HepG2 (cell line): ENCODE data around the gene MRPL38. TPM values are rescaled to one million over a fixed set of nuclear protein-coding genes. Genes with fewer than 3 reads are reported as not detected.

ENCODE experiments used
- AGO2 ChIP-seq: fragments of 200-400 bp; formaldehyde crosslinking; optimal IDR thresholded peaks from 2 replicates; pipeline ENCODE3; 2017; ENCODE audit warnings: mild to moderate bottlenecking, low read depth, low read length, moderate library complexity
- ERF ChIP-seq: IDR thresholded peaks from 2 replicates; pipeline ENCODE4 v1.6.1; 2018; ENCODE audit warnings: missing biosample characterization, missing genetic modification reagents
- GPBP1L1 ChIP-seq: sonication (generic); formaldehyde crosslinking; IDR thresholded peaks from 2 replicates; pipeline ENCODE4 v1.5.0; 2020; ENCODE audit warnings: mild to moderate bottlenecking, missing genetic modification reagents
- HNRNPLL ChIP-seq: fragments of 200-400 bp; formaldehyde crosslinking; IDR thresholded peaks from 2 replicates; pipeline ENCODE4 v1.6.1; 2017; ENCODE audit warnings: mild to moderate bottlenecking, low read depth, low read length; ENCODE audit not compliant: poor library complexity, severe bottlenecking
- JDP2 ChIP-seq: sonication (generic); formaldehyde crosslinking; IDR thresholded peaks from 2 replicates; pipeline ENCODE4 v1.8.1; 2022; ENCODE audit warnings: missing genetic modification reagents, borderline replicate concordance
- KDM5B ChIP-seq: sonication (generic); formaldehyde crosslinking; IDR thresholded peaks from 2 replicates; pipeline ENCODE4 v1.4.0; 2020; ENCODE audit warnings: missing genetic modification reagents, mild to moderate bottlenecking, borderline replicate concordance
- MAFG ChIP-seq: sonication (generic); formaldehyde crosslinking; IDR thresholded peaks from 2 replicates; pipeline ENCODE4 v1.5.1; 2020; ENCODE audit warnings: mild to moderate bottlenecking, missing genetic modification reagents
- NFRKB ChIP-seq: fragments of 450-650 bp; IDR thresholded peaks from 2 replicates; pipeline ENCODE4 v1.6.1; 2017
- NR2F2 ChIP-seq: IDR thresholded peaks from 2 replicates; pipeline ENCODE4 v1.6.1; 2012; ENCODE audit warnings: low read depth, inconsistent platforms, borderline replicate concordance
- TAF1 ChIP-seq: sonication (generic); formaldehyde crosslinking; IDR thresholded peaks from 2 replicates; pipeline ENCODE4 v1.4.0; 2020; ENCODE audit warnings: missing genetic modification reagents
- ZBTB1 ChIP-seq: sonication (generic); formaldehyde crosslinking; IDR thresholded peaks from 2 replicates; pipeline ENCODE4 v1.4.0; 2020; ENCODE audit warnings: missing genetic modification reagents, borderline replicate concordance
- ZFX ChIP-seq: sonication (generic); formaldehyde crosslinking; IDR thresholded peaks from 2 replicates; pipeline ENCODE4 v1.4.0; 2020; ENCODE audit warnings: mild to moderate bottlenecking, low read depth, missing genetic modification reagents, moderate library complexity
- ZKSCAN5 ChIP-seq: sonication (generic); formaldehyde crosslinking; IDR thresholded peaks from 2 replicates; pipeline ENCODE4 v1.5.1; 2020; ENCODE audit warnings: mild to moderate bottlenecking, missing genetic modification reagents
- ZNF253 ChIP-seq: sonication (generic); formaldehyde crosslinking; IDR thresholded peaks from 2 replicates; pipeline ENCODE4 v1.8.0; 2022; ENCODE audit warnings: mild to moderate bottlenecking, missing genetic modification reagents, borderline replicate concordance
- ZNF276 ChIP-seq: sonication (generic); formaldehyde crosslinking; IDR thresholded peaks from 2 replicates; pipeline ENCODE4 v1.4.0; 2020; ENCODE audit warnings: mild to moderate bottlenecking, low read depth, missing genetic modification reagents
- ZNF512 ChIP-seq: sonication (generic); formaldehyde crosslinking; IDR thresholded peaks from 2 replicates; pipeline ENCODE4 v1.4.0; 2020; ENCODE audit warnings: mild to moderate bottlenecking, missing genetic modification reagents
- ZNF710 ChIP-seq: sonication (generic); formaldehyde crosslinking; IDR thresholded peaks from 2 replicates; pipeline ENCODE4 v1.5.0; 2020; ENCODE audit warnings: mild to moderate bottlenecking, missing genetic modification reagents, borderline replicate concordance
- ZNF777 ChIP-seq: sonication (generic); formaldehyde crosslinking; IDR thresholded peaks from 2 replicates; pipeline ENCODE4 v1.4.0; 2020; ENCODE audit warnings: missing genetic modification reagents
- ZNF800 ChIP-seq: sonication (generic); formaldehyde crosslinking; IDR thresholded peaks from 2 replicates; pipeline ENCODE4 v1.4.0; 2020; ENCODE audit warnings: missing genetic modification reagents
- ZNF841 ChIP-seq: sonication (generic); formaldehyde crosslinking; IDR thresholded peaks from 2 replicates; pipeline ENCODE4 v1.8.1; 2023; ENCODE audit warnings: missing genetic modification reagents, borderline replicate concordance
- ZSCAN25 ChIP-seq: sonication (generic); formaldehyde crosslinking; IDR thresholded peaks from 2 replicates; pipeline ENCODE4 v1.8.0; 2022; ENCODE audit warnings: mild to moderate bottlenecking, missing genetic modification reagents
- polyA plus RNA-seq, 8 experiments: library from polyadenylated mRNA; depleted of rRNA in 3 of 8; stranded (reverse) in 7 of 8; unstranded in 1 of 8; fragments of >200 nt; fragmentation: Illumina TruSeq in 4 of 8; extraction: Trizol in 4 of 8; gene quantifications; 2 replicates each; pipeline versions ENCODE4 v1.2.1 to v1.2.3, GENCODE V29; 2011 to 2016; ENCODE audit warnings: low read depth in 4 of 8, missing spikeins in 1 of 8, mixed read lengths in 1 of 8; ENCODE audit not compliant: insufficient read depth in 1 of 8
- total RNA-seq, 5 experiments: library from RNA; depleted of rRNA; stranded (reverse); fragments of >200 nt; fragmentation: Illumina TruSeq; extraction: Trizol; gene quantifications; 2 replicates each; pipeline ENCODE4 v1.2.3, GENCODE V29; 2016; ENCODE audit warnings: low read depth in 1 of 5

The MRPL38 gene
- total and polyA plus RNA-seq, 2 of the 13 experiments (the other 11 are each of a cell fraction or from before 2014, with no cell fraction given) = 83.7 to 125 TPM

DNA sequence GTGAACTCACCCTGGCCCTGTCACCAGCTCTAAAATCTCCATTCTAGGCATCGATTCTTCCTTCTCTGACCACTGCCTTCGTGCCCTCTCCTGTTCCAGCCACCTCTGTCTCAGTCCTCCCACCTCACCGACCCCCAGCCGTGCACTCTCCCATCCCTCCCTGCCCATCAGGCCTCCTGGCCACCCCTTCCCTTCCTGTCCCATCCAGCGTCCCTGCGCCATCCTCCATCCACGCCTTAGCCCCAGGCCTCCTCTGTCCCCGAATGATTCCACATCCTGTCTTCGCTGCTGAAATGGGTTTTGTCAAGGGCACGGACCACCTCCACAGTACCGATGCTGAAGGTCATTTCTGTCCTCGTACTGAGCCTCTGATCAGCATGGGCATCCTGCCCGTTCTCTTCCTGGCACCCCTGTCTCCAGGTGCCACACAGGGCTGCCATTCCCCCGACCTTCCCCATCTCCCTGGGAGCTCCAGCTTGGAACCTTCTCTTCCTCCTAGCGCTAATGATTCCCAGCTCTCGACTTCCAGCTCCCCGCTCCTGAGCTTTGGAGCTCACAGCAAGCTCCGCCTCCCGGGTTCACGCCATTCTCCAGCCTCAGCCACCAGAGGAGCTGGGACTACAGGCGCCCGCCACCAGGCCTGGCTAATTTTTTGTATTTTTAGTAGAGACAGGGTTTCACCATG lies 10.5 kb downstream of the MRPL38 start (continued):
- TF ChIP-seq ZNF710 = peak; percentile 76; the same call in 1 of the 2 replicates
- TF ChIP-seq KDM5B (CRISPR knock-in tag) = no peak; the same call in 1 of the 2 replicates
- TF ChIP-seq ZNF276 (CRISPR knock-in tag) = peak; percentile 77; the same call in 1 of the 2 replicates
- 0 out of 2 replicates have a peak, but pooled peaks have one; percentile 54 for TF ChIP-seq ZNF800 (CRISPR knock-in tag)
- TF ChIP-seq AGO2 = peak; percentile 71
- no peak for TF ChIP-seq NR2F2
- TF ChIP-seq HNRNPLL = peak; percentile 52
- no peak for TF ChIP-seq ERF (CRISPR knock-in tag)
- TF ChIP-seq ZKSCAN5 (CRISPR knock-in tag) = no peak
- TF ChIP-seq ZBTB1 = no peak
- TF ChIP-seq NFRKB = no peak
- no peak for TF ChIP-seq GPBP1L1 (CRISPR knock-in tag)
- TF ChIP-seq ZNF512 (CRISPR knock-in tag) = no peak
- no peak for TF ChIP-seq MAFG (CRISPR knock-in tag)
- no peak for TF ChIP-seq JDP2 (CRISPR knock-in tag)
- no peak for TF ChIP-seq ZNF841 (CRISPR knock-in tag)
- 0 out of 2 replicates have a peak, but pooled peaks have one; percentile 13 for TF ChIP-seq ZFX (CRISPR knock-in tag)
- no peak for TF ChIP-seq ZNF777
- TF ChIP-seq TAF1 = 0 out of 2 replicates have a peak, but pooled peaks have one; percentile 37
- no peak for TF ChIP-seq ZSCAN25 (CRISPR knock-in tag)
- TF ChIP-seq ZNF253 (CRISPR knock-in tag) = no peak
